HEK293 (cell line): Measurements from ENCODE around the gene SPATA2.

Experiments used
- BCL11A ChIP-seq: fragments of 450-650 bp; formaldehyde crosslinking; IDR thresholded peaks from 2 replicates; pipeline ENCODE4 v1.5.1; 2016; ENCODE audit warnings: low read depth, missing biosample characterization, missing genetic modification characterization
- ZBTB44 ChIP-seq: fragments of 450-650 bp; IDR thresholded peaks from 2 replicates; pipeline ENCODE4 v1.5.1; 2018; ENCODE audit warnings: missing biosample characterization, mild to moderate bottlenecking, missing genetic modification characterization

DNA sequence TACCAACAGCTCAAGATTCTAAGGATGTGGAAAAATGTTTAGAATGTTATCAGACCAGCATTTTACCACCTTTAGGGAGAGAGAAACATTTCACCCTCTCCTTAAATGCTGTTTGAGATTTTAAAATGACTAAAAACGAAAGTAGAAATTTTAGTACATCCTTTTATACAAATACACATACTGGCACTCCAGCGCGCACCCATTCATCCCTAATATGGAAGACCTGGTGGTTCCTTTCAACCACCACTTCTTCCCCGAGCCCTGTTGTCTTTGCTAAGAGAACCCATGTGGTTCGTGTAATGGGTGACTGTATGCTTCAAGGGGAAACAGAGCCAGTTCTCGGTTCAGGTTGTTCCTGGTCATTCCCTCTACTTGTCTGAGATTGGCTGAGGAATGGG lies 21.3 kb downstream of the SPATA2 start:
- TF ChIP-seq ZBTB44 (no peak), BCL11A (no peak)
